Muscle layer of duodenum (tissue), 2 donors: ENCODE measurements around the gene UGT1A7.

Experiments used
- H3K27ac ChIP-seq: one replicate; pipeline ENCODE4 v1.7.0; 2013; ENCODE audit warnings: mild to moderate bottlenecking, low read length
- H3K27me3 ChIP-seq: one replicate; pipeline ENCODE4 v1.7.0; 2013; ENCODE audit warnings: low read depth, mild to moderate bottlenecking, control low read depth, low read length
- H3K36me3 ChIP-seq, 2 donors: one replicate each; pipeline ENCODE4 v1.7.0; 2013; ENCODE audit warnings: low read length in 2 of 2, control low read depth in 1 of 2, mild to moderate bottlenecking in 1 of 2; ENCODE audit not compliant: insufficient read depth in 2 of 2, control insufficient read depth in 1 of 2
- H3K4me1 ChIP-seq, 2 donors: one replicate each; pipeline ENCODE4 v1.7.0; 2013; ENCODE audit warnings: low read length in 2 of 2, mild to moderate bottlenecking in 2 of 2, control low read depth in 1 of 2, moderate library complexity in 1 of 2; ENCODE audit not compliant: insufficient read depth in 2 of 2, control insufficient read depth in 1 of 2
- H3K4me3 ChIP-seq, 2 donors: one replicate each; pipeline ENCODE4 v1.7.0; 2013; ENCODE audit warnings: low read length in 2 of 2, low read depth in 1 of 2, mild to moderate bottlenecking in 1 of 2
- H3K9me3 ChIP-seq, 2 donors: one replicate each; pipeline ENCODE4 v1.7.0; 2013; ENCODE audit warnings: low read length in 2 of 2, control low read depth in 1 of 2, mild to moderate bottlenecking in 1 of 2; ENCODE audit not compliant: control insufficient read depth in 1 of 2
- donor health status: healthy.

The UGT1A7 gene

GRCh38 chr2:233769260-233769659 lies 87.6 kb downstream of the UGT1A7 start:
- Histone ChIP-seq H3K36me3 (no peaks in the 10 kb centered on the region), H3K9me3 (no peaks in the 10 kb centered on the region), H3K4me1 (no peaks in the 10 kb centered on the region), H3K27me3 (no peaks in the 10 kb centered on the region), H3K27ac (no peak overlapping the region), H3K4me3 (no peak overlapping the region)

DNA sequence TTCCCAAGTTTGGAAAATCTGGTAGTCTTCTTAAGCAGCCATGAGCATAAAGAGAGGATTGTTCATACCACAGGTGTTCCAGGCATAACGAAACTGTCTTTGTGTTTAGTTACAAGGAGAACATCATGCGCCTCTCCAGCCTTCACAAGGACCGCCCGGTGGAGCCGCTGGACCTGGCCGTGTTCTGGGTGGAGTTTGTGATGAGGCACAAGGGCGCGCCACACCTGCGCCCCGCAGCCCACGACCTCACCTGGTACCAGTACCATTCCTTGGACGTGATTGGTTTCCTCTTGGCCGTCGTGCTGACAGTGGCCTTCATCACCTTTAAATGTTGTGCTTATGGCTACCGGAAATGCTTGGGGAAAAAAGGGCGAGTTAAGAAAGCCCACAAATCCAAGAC lies 90.5 kb downstream of the UGT1A7 start:
- H3K27me3 ChIP-seq = no peaks in the 10 kb centered on the region
- peaks cover 0 to 5% of the 10 kb centered on the region in 2 donors for H3K9me3 ChIP-seq
- no peak overlapping the region for H3K27ac ChIP-seq
- H3K4me1 ChIP-seq = no peaks in the 10 kb centered on the region
- no peaks in the 10 kb centered on the region for H3K36me3 ChIP-seq
- no peak overlapping the region for H3K4me3 ChIP-seq

- H3K27me3 ChIP-seq = no peaks in the 10 kb centered on the region
- no peaks in the 10 kb centered on the region for H3K4me1 ChIP-seq
- H3K27ac ChIP-seq = no peak overlapping the region
- no peaks in the 10 kb centered on the region for H3K36me3 ChIP-seq
- no peak overlapping the region for H3K4me3 ChIP-seq
- peaks cover 0 to 7% of the 10 kb centered on the region in 2 donors for H3K9me3 ChIP-seq
These were observed 90.9 kb downstream of the UGT1A7 start for GRCh38 chr2:233772583-233772982.

- peaks cover 0 to 7% of the 10 kb centered on the region in 2 donors for H3K9me3 ChIP-seq
These were observed 92.2 kb downstream of the UGT1A7 start for GRCh38 chr2:233773854-233774253.

DNA sequence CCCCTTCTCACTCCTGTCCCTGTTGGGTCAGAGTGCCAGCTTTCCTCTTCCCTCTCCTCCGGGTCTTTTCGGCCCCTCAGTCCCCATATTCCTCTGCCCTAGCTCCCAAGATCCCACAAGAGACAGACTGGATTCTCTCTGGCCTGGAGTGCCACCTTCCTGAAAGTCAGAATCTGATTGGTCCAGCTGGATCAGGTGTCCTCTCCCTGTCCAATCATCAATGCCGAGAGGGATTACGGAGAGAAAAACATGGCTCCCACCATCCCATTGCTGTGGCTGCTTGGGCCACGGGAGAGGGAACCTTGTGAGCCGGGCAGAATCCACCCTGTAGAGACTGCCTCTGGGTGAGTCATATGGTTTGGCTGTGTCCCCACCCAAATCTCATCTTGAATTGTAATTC lies 93.7 kb downstream of the UGT1A7 start:
- Histone ChIP-seq H3K36me3 (no peaks in the 10 kb centered on the region), H3K4me3 (no peak overlapping the region), H3K4me1 (no peaks in the 10 kb centered on the region), H3K9me3 (peaks cover 0 to 7% of the 10 kb centered on the region in 2 donors), H3K27ac (no peak overlapping the region), H3K27me3 (no peaks in the 10 kb centered on the region)

More at GRCh38 chr2:233773854-233774253, 92.2 kb downstream of the UGT1A7 start:
- Histone ChIP-seq H3K27me3 (no peaks in the 10 kb centered on the region), H3K27ac (no peak overlapping the region), H3K4me1 (no peaks in the 10 kb centered on the region), H3K4me3 (no peak overlapping the region), H3K36me3 (no peaks in the 10 kb centered on the region)

GRCh38 chr2:233778030-233778429 lies 96.3 kb downstream of the UGT1A7 start, which contains the start of gene MROH2A:
Gene MROH2A (plus strand): TSS chr2:233778330. CDS start chr2:233779359, 1,029 bp downstream.
- Histone ChIP-seq H3K36me3 (no peaks in the 10 kb centered on the region), H3K27ac (no peak within 1 kb of the TSS), H3K27me3 (no peaks in the 10 kb centered on the region), H3K4me1 (no peaks in the 10 kb centered on the region), H3K9me3 (peaks cover 0 to 7% of the 10 kb centered on the region in 2 donors), H3K4me3 (no peak within 1 kb of the TSS)

- no peak overlapping the region for H3K4me3 ChIP-seq
- H3K27me3 ChIP-seq = no peaks in the 10 kb centered on the region
- peaks cover 0 to 7% of the 10 kb centered on the region in 2 donors for H3K9me3 ChIP-seq
- no peaks in the 10 kb centered on the region for H3K36me3 ChIP-seq
- H3K4me1 ChIP-seq = no peaks in the 10 kb centered on the region
- H3K27ac ChIP-seq = no peak overlapping the region
These were observed 98.0 kb downstream of the UGT1A7 start for GRCh38 chr2:233779722-233780121.

DNA sequence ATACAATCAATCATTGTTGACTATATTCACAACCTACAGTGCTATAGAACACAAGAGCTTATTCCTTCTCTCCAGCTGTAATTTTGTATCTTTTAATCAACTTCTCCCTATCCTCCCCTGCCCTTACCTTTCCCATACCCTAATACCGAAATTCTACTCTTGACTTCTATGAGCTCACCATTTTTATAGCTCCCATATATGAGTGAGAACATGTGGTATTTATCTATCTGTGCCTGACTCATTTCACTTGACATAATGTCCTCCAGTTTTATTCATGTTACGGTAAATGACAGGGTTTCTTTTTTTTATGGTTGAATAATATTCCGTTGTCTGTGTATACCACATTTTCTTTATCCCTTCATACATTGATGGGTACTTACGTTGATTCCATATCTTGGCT lies 99.1 kb downstream of the UGT1A7 start:
- Histone ChIP-seq H3K36me3 (no peaks in the 10 kb centered on the region), H3K9me3 (peaks cover 0 to 7% of the 10 kb centered on the region in 2 donors), H3K27ac (no peak overlapping the region), H3K4me3 (no peak overlapping the region), H3K4me1 (no peaks in the 10 kb centered on the region), H3K27me3 (no peaks in the 10 kb centered on the region)

DNA sequence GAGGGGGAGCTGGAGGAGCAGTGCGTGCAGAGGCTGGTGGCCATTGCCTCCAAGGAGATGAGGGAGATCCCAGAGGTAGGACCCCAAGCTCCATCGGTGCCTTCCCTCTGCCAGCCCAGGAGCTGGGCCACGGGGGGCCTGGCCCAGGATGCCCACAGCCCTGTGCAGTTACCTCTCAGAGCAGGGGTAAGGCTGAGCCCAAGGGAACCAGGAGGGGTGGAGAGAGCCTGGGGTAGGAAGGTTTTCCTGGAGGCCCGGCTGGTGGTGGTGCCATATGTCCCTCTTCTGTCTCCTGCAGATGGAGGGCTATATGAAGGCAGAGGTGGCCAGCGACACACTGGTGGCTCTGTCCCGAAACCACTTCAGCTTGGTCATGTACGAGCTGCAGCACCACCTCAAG lies 107.9 kb downstream of the UGT1A7 start:
- Histone ChIP-seq H3K9me3 (no peaks in the 10 kb centered on the region), H3K27ac (no peak overlapping the region), H3K4me1 (no peaks in the 10 kb centered on the region), H3K4me3 (no peak overlapping the region), H3K36me3 (no peaks in the 10 kb centered on the region), H3K27me3 (no peaks in the 10 kb centered on the region)

- H3K4me1 ChIP-seq = no peaks in the 10 kb centered on the region
- no peak overlapping the region for H3K27ac ChIP-seq
- no peaks in the 10 kb centered on the region for H3K27me3 ChIP-seq
- no peaks in the 10 kb centered on the region for H3K9me3 ChIP-seq
- H3K4me3 ChIP-seq = no peak overlapping the region
- no peaks in the 10 kb centered on the region for H3K36me3 ChIP-seq
These were observed 109.6 kb downstream of the UGT1A7 start for GRCh38 chr2:233791151-233791882.

- H3K4me3 ChIP-seq = no peak overlapping the region
- H3K27ac ChIP-seq = no peak overlapping the region
- H3K27me3 ChIP-seq = no peaks in the 10 kb centered on the region
- H3K4me1 ChIP-seq = no peaks in the 10 kb centered on the region
- no peaks in the 10 kb centered on the region for H3K36me3 ChIP-seq
- H3K9me3 ChIP-seq = no peaks in the 10 kb centered on the region
These were observed 110.2 kb downstream of the UGT1A7 start for GRCh38 chr2:233791883-233792329.

- Histone ChIP-seq H3K9me3 (no peaks in the 10 kb centered on the region), H3K4me1 (no peaks in the 10 kb centered on the region), H3K27me3 (no peaks in the 10 kb centered on the region)
These were observed 111.0 kb downstream of the UGT1A7 start for GRCh38 chr2:233792720-233793119.

More at GRCh38 chr2:233792720-233793119, 111.0 kb downstream of the UGT1A7 start:
- H3K36me3 ChIP-seq = no peaks in the 10 kb centered on the region
- no peak overlapping the region for H3K27ac ChIP-seq
- H3K4me3 ChIP-seq = no peak overlapping the region
